Measurements from ENCODE around the gene NGEF.

The NGEF gene

DNA sequence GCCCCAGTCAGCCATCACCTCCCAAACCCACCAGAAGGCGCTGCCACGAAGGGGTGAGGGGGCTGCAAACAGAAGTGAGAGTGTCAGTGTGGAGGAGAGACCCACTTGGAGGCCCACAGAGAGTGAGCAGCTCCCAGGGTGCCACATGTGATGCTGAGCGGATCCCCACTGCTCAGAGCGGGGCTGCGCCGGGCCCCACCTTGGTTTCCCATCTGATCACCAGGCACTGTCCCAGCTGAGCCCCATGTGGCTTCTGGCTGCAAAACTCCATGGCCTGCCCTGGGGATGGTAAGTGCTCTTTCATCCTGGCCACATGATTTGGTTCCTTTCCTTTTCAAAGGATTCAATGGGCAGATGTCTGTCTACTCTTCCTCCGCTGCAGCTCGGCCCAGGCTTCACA, 119.2 kb downstream of the NGEF start:
- DNase-seq: no peak

GRCh38 chr2:232892843-232893242, 120.2 kb downstream of the NGEF start:
- DNase-seq: no peak

- no peak for DNase-seq
These were observed 120.8 kb downstream of the NGEF start for GRCh38 chr2:232892221-232892620.

DNA sequence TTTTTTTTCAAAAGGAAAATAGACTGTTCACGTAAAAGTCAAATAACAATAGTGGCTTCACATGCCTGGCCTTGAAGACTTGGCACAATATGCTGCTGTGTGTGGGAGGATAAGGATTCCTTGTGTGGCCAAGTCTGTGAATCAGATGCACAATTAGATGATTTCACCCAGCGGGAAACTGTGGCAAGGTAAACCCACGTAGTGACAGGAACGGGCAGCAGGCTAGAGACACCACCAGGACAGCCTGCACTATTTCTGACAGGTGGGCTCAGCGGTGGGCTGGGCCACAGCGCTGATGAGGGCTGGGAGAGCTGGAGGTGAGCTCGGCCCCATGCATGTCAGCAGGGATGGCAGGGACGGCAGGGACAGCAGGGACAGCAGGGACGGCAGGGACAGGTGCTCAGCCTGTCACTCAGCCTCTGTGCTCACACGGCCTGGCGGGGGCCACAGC, 121.4 kb downstream of the NGEF start:
- DNase-seq: no peak

- DNase-seq: no peak
These were observed 122.0 kb downstream of the NGEF start for GRCh38 chr2:232890896-232891601.

- no peak for DNase-seq
These were observed 122.5 kb downstream of the NGEF start for GRCh38 chr2:232890536-232890895.

GRCh38 chr2:232889876-232890401, 123.1 kb downstream of the NGEF start:
- DNase-seq: no peak

- no peak for DNase-seq
These were observed 124.1 kb downstream of the NGEF start for GRCh38 chr2:232888839-232889529.

GRCh38 chr2:232888099-232888836, 124.8 kb downstream of the NGEF start:
- no peak for DNase-seq

- DNase-seq: no peak
These were observed 125.7 kb downstream of the NGEF start for GRCh38 chr2:232887171-232887850.

DNA sequence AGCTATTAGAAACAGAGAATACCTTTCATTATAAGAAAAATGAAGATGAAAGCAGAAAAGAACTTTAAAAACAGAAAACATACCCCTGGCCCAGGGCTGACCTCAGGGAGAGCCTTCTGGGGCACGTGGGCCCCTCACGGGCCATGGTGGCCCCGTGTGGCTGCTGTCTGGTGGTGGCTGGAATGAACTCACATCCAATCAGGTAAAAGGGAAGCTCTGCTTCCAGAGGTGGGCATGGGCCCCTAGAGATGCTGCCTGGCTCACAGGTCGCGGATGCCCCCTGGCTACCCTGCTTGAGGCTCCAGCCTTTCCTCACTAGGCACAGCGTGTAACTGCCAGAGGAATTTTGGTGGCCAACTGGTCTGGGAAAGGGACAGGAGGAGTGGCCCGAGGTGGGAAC, 126.4 kb downstream of the NGEF start:
- DNase-seq: no peak

DNA sequence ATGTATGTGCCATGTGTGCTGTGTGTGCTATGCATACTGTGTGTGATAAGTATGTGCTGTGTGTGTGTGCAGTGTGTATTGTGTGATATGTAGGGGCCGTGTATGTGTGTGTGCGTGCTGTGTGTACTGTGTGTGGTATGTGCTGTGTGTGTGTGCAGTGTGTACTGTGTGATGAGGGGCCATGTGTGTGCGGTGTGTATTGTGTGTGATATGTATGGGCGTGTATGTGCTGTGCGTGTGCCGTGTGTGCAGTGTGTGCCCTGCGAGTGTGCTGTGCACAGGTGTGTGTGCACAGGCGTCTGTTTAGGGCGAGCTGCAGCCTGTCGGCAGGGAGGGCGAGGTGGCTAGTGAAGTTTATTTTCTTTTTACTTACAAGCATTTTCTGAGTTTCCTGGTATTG, 126.9 kb downstream of the NGEF start:
- no peak for DNase-seq

GRCh38 chr2:232885264-232885961, 127.6 kb downstream of the NGEF start:
- no peak for DNase-seq

GRCh38 chr2:232884549-232885263, 128.3 kb downstream of the NGEF start:
- no peak for DNase-seq

- DNase-seq: no peak
These were observed 129.0 kb downstream of the NGEF start for GRCh38 chr2:232884001-232884421.

DNA sequence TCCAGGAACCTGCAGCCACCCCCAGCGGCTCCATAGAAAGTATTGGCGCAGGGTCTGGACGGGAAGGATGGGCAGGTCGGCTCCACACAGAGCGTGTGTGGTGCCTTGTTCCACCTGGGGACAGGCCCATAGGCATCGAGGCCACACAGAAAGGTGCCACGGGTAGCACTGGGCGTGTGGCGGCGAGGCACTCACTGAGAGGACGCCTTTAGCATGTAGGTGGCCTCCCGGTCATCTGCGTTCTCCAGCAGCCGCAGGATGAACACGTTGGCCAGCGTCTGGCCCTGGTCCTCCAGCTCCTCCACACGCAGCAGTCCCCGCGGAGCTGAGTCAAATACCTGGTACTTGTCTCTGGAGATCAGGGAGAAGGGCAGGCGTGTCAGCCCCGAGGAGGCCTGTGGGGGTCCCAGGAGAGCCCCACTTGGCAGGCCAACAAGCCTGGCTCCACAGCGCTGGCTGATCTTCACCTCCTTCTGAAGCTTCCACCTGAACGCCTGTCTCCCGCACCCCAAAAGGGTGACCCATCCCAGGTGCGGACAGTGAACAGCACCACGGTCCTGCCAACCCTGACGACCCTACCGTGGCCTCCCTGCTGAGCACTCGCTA, 129.8 kb downstream of the NGEF start:
- no peak for DNase-seq

GRCh38 chr2:232882505-232883115, 130.4 kb downstream of the NGEF start:
- no peak for DNase-seq

- DNase-seq: no peak
These were observed 131.0 kb downstream of the NGEF start for GRCh38 chr2:232882085-232882484.

GRCh38 chr2:232880764-232881351, 132.2 kb downstream of the NGEF start:
- no peak for DNase-seq

All from NCI-H2171 (cell line).